Esophagus squamous epithelium (tissue), 4 donors: ENCODE measurements around the gene MRC2.

ENCODE experiments used
- POLR2A ChIP-seq, 4 donors: fragments of 450-650 bp; IDR thresholded peaks; one replicate each; pipeline ENCODE4 v1.6.1; 2017; ENCODE audit warnings: antibody characterized with exemption in 4 of 4, mild to moderate bottlenecking in 4 of 4, moderate library complexity in 3 of 4
- TF ChIP-seq, protein P1 (sequence below), 6 experiments: fragments of 450-650 bp in 4 of 6; fragments of 200-600 bp in 2 of 6; sonication (generic) in 2 of 6; IDR thresholded peaks; one replicate each; pipeline ENCODE4 v1.5.1; 2016 to 2019; ENCODE audit warnings: antibody characterized with exemption in 6 of 6, mild to moderate bottlenecking in 4 of 6, moderate library complexity in 4 of 6

DNA sequence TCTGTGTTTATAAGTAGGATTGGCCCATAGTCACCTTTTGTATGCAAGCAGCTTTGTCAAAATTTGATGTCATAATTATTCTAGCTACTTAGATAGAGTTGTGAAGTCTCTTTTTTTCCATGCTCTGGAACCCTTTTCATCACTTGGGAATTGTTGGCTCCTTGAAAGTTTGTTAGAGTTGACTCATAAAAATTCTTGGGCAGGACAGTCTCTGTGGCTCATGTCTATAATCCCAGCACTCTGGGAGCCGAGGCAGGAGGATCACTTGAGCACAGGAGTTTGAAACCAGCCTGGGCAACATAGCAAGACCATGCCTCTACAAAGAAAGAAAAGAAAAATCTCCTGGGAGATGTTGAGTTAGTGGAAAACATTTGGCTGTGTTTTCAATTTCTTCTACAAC is 45.7 kb upstream of the MRC2 start:
- TF ChIP-seq, protein P1, sequence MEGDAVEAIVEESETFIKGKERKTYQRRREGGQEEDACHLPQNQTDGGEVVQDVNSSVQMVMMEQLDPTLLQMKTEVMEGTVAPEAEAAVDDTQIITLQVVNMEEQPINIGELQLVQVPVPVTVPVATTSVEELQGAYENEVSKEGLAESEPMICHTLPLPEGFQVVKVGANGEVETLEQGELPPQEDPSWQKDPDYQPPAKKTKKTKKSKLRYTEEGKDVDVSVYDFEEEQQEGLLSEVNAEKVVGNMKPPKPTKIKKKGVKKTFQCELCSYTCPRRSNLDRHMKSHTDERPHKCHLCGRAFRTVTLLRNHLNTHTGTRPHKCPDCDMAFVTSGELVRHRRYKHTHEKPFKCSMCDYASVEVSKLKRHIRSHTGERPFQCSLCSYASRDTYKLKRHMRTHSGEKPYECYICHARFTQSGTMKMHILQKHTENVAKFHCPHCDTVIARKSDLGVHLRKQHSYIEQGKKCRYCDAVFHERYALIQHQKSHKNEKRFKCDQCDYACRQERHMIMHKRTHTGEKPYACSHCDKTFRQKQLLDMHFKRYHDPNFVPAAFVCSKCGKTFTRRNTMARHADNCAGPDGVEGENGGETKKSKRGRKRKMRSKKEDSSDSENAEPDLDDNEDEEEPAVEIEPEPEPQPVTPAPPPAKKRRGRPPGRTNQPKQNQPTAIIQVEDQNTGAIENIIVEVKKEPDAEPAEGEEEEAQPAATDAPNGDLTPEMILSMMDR (IDR thresholded peaks at IDR 0.05): no peak
- TF ChIP-seq POLR2A (IDR thresholded peaks at IDR 0.05): no peak
